NK-92 treated with Interleukin-12 subunit alpha and Interleukin-12 subunit beta, amount 100 ng/mL, for 24 hours (cell line): ENCODE measurements around the gene OR10J5.
"Not testable (repeated sequence)": the region's sequence is repeated elsewhere in the genome, so short reads cannot be mapped to it uniquely, and the experiment has no call there.

Experiments used
- DNase-seq: peaks from one replicate; lab custom pipeline; 2025; lab: John Stamatoyannopoulos, UW

The OR10J5 gene

DNA sequence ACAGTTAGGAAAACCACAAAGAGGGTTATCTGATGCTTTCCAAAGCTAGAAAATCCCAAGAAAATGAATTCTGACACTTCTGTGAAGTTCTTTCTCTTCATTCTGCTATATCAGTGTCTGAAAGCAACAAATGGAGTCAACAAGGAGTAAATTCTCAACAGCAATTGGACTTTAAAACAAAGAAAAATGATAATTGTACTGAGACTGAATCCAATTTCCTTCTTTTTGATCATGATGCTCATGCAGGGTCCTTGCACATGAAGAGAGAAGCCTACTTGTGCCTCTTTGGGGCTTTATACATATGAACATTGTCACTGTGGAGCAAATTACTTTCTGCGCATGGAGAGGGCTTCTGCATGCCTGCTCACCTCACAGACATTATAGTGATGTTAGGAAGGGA is at the start of gene OR10J5:
OR10J5 (minus strand) TSS at position 101 of the 400 bp plus-strand sequence; CDS start at position 101, 0 bp downstream.
- DNase-seq = no peak

GRCh38 chr1:159584536-159584935 is 48.7 kb upstream of the OR10J5 start:
- DNase-seq = no peak

DNA sequence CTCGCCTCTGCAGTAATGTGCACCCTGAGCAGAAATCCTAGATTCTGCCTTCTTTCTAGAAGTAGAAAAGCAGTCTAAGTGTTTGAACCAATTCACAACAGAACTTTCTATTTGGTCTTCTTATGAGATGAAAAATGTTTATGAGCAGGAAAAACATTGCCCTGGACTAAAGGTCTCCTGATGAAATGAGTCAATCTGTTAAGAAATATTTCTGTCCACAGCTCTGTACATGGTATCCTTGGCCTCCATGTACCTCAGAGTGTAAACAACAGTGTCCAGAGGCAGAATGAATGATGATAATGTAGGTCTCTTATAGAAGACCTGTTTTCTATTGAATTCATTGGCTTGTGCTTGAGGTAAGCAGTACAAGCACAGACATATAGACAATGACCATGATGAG is 45.6 kb upstream of the OR10J5 start:
- no peak for DNase-seq

DNA sequence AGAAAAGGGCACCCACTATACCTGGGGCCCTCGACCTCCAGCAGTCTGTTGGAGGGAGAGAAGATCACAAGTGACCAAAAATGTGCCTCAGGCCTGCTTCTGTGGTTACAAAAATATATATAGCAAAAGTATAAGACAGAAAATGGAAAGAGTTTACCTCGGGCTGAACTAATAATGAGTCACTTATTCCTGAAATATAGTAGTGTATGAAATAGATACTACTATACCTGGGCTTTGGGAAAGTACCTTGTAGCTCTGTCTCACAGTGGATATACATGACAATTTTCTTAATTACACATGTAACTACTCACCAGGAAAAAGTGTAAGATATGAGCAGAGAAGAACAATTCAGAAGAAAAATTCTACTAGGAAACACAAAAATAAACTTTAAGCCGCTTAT is 44.5 kb upstream of the OR10J5 start:
- no peak for DNase-seq

- DNase-seq = no peak
Observed at GRCh38 chr1:159577446-159577845, 41.6 kb upstream of the OR10J5 start.

DNA sequence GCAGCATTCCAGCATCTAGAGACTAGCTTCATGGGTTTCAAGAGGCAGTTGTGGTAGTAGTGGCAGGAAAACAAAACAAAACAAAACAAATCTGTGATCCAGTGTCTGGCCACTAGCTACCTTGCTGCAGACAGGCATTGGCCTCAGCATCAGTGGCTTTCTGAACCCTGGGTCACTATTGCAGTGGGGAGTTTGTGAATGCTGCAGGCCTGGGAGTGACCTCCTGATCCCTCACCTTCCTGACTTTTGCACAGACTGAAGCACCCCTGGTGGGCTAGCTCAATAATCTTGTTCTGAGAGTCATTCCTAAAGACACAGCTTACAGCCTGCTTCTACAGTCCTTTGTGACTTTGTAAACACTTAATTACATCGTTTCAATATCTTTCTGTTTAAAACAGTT is 26.9 kb upstream of the OR10J5 start:
- DNase-seq = no peak

GRCh38 chr1:159561497-159561896 is 25.7 kb upstream of the OR10J5 start:
- DNase-seq = no peak

DNA sequence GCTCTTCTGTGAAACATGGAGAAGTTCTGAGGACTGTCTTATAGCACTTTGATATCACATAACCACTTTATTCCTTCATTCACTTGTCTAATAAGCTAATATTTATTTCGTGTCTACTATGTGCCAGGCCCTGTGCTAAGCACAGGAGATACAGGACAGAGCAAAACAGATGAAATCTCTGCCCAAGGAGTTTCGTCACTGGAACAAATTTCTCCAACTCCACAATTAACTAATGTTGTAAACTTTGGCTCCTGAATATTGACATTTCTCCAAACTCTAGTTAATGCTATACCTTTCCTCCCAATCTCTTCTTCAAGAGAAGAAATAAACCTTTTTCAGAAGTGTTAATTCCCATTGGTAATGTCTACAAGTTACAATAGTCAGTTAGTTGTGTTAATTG is 24.8 kb upstream of the OR10J5 start:
- no peak for DNase-seq

GRCh38 chr1:159556931-159557369 is 21.1 kb upstream of the OR10J5 start:
- DNase-seq = no peak

DNA sequence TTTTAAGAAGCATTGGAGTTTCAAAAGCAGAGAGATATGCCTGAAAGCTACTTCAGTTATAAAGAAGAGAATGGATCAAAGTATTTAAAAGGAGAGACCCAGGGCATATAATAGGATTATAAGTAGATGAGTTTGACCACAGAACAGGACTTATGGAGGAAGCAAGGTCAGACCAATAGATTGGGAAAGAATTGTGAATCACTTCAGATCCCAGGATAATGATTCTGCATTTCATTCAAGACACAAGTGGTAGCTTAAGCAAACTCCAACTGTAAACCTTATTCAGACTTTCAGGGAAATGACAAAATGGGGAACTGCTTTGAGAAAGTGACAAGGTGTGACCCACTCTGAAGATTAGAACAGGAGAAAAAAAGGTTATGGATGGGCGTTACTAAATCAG is 18.9 kb upstream of the OR10J5 start:
- no peak for DNase-seq

DNA sequence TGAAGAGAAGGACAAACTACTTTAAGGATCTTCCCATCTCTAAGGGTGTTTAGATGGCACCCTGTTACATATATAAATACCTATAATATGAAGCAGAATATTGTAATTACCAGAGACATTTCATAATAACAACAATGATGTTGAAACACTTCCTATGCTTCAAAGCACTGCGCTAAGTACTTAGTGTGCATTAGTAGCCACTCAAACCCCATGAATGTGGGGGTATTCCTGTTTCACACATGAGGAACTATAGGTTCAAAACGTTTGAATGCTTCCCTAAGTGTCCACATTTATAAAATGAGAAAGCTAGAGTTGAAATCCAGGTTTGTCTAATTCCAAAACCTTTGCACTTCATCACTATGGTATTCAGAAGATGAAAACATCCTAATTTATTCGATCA is 18.5 kb upstream of the OR10J5 start:
- no peak for DNase-seq

DNA sequence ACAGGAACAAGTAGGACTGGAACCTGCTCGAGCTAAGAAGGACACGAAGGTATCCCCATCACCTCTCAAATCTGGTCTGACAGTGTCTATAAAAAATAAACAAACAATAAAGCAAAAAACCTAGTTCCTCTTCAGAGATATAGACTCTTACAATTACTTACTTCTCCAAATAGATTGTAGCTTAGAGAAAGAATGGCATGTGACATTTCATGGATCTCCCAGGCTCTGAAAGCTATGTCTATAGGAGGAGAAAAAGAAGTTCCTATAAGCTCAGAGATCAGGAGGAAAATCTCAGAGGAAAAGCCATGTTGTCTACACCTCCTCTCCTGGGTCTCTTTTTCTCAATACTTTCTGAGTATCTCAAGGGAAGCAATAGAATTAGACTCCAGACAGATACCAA is 12.3 kb upstream of the OR10J5 start:
- no peak for DNase-seq

GRCh38 chr1:159532922-159533321 is 2.9 kb downstream of the OR10J5 start:
- DNase-seq = no peak

- not testable (repeated sequence) for DNase-seq
Observed at GRCh38 chr1:159524792-159525191, 11.0 kb downstream of the OR10J5 start.

DNA sequence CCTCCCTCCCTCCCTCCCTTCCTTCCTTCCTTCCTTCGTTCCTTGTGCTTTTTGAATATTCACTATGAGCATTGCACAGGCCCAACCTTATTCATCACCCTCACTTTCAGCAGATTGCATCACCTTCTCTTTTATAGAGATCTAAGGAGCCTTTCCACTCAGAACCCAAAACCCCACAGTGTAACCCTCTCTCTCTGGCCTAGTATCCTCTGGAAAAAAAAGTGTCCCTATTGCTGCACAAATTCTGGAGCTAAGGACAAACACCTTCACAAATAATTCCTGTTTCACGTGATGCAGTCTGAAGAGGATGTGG is 25.6 kb downstream of the OR10J5 start:
- no peak for DNase-seq

- no peak for DNase-seq
Observed at GRCh38 chr1:159509440-159510228, 26.2 kb downstream of the OR10J5 start.

- DNase-seq = no peak
Observed at GRCh38 chr1:159508951-159509350, 26.9 kb downstream of the OR10J5 start.

DNA sequence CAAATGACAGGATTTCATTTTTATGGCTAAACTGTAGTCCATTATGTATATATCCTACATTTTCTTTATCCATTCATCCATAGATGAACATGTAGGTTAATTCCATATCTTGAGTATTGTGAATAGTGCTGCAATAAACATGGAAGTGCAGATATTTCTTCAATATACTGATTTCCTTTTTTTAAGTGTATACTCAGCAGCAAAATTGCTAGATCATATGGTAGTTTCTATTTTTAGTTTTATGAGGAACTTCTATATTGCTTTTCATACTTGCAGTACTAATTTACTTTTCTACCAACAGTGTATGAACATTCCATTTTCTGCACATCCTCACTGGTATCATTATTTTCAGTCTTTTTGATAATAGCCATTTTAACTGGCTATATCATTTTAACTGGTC is 30.1 kb downstream of the OR10J5 start:
- no peak for DNase-seq

DNA sequence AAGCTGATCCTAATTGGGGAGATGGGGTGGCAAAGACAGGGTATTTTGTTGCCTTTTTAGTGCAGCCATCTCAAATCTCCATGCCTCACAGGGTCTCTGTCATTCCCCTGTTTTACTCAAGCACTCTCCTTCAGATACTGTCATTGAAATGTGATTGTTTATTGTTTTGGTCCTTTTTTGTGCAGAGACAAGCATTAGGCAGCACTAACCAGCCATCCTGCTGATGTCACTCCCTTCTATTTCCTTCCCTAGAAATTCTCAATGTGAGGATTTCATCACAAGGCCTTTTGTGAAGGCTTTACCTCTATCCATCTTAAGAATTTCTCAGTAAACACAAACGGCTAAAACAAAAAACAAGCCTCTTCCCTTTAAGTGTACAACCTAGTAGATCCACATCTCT is 34.7 kb downstream of the OR10J5 start:
- DNase-seq = no peak

DNA sequence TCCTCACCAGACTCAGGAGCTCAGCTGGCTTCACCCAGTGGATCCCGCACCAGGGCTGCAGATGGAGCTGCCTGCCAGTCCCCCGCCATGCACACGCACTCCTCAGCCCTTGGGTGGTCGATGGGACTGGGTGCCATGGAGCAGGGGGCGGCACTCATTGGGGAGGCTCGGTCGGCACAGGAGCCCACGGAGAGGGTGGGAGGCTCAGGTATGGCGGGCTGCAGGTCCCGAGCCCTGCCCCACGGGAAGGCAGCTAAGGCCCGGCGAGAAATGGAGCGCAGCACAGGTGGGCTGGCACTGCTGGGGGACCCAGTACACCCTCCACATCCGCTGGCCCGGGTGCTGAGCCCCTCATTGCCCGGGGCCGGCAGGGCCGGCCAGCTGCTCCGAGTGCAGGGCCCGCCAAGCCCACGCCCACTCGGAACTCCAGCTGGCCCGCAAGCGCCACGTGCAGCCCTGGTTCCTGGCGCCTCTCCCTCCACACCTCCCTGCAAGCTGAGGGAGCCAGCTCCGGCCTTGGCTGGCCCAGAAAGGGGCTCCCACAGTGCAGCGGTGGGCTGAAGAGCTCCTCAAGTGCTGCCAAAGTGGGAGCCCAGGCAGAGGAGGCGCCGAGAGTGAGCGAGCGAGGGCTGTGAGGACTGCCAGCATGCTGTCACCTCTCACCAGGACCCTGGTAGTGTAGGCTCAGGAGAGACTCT is 41.1 kb downstream of the OR10J5 start:
- not testable (repeated sequence) for DNase-seq

DNA sequence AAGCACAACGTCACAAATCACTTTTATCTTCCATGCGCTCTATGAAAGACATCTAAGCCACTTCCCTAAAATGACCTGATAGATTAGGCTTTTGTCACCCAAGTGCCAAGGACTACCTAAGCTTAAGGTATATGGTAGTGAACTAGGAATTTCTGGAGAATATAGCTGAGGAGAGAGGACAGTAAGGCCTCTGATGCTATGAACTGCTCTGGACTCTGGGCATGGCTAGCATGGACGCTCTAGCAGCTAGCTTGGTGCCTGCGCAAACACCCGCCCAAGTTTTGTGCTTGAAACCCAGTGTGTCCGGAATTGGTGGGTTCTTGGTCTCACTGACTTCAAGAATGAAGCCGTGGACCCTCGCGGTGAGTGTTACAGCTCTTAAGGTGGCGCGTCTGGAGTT is 42.5 kb downstream of the OR10J5 start:
- DNase-seq = no peak

GRCh38 chr1:159492575-159493323 is 43.1 kb downstream of the OR10J5 start:
- no peak for DNase-seq
